CD1c-positive myeloid dendritic cell (primary cell): ENCODE measurements around the gene ELMOD1.

ENCODE experiments used
- DNase-seq: peaks from one replicate; pipeline ENCODE4 v3.0.0-alpha.2; 2016; ENCODE audit errors: extremely low spot score

Gene ELMOD1

GRCh38 chr11:107646783-107647182 lies 55.8 kb downstream of the ELMOD1 start:
- no peak for DNase-seq

DNA sequence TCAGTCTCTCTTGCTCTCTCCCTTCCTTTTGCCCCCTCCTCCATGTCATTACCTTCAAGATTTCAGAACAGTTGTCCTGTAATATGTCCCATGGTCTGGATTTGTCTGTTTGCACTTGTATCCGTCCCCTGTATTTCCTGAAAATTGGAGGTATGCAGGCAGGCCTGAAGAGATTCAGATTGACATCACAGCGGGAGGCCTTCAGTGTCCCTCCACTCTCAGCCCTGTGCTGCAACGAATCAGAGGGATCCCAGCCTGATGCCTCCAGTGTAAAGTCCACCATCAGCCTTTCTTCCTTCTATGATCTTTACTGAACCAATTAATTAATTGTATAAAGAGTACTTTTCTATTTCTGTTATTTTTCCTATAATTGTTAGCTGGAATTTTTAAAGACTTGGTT lies 57.3 kb downstream of the ELMOD1 start:
- DNase-seq: no peak

DNA sequence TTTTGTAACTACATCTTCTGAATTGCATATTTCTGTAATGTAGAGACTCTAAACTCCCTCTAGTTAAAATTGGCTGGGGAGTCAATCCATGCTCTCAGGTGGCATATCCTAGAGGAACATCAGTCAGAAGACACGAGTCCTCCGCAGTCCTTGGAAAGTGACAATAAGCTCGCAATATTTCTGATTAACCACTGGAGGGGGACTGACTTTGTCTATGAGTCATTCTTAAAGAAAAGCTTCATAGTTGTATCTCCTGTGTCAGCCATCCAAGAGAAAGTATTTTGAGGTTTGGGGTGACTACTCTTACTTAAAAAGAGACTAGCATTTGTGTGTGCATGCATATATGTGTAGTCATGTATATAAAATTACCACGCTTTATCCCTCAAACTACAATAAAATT lies 60.7 kb downstream of the ELMOD1 start:
- no peak for DNase-seq

DNA sequence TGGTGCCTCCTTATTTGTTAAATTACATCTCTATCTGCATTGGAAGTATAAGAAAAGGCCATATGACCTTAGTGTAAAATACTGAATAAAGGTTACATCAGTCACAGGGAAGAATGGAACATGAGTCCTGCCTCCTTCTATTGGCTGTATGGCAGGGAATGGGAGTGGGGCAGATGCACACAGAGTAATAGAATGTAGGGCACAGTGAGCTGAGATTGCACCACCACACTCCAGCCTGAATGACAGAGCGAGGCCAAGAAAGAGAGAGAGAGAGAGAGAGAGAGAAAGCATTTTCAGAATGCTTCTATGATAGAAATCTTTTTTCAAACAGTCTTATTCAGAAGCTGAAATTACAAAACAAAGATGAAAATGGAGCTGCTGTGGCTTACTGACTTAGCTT lies 62.1 kb downstream of the ELMOD1 start:
- DNase-seq: no peak

DNA sequence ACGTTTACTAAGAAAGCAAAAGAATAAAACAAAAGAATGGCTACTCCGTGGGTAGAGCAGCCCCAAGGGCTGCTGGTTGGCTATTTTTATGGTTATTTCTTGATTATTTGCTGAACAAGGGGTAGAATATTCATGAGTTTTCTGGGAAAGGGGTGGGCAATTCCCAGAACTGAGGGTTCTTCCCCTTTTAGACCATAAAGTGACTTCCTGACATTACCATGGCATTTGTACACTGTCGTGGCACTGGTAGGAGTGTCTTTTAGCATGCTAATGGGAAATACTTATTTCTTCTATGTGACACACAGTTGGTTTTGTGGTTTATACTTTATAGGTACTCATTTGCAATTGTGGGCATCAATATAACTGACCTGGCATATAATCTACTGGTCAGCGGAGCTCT lies 64.7 kb downstream of the ELMOD1 start:
- peak; percentile 44 for DNase-seq

- DNase-seq: no peak
Measured at GRCh38 chr11:107659310-107659709, 68.4 kb downstream of the ELMOD1 start.

- DNase-seq: no peak
Measured at GRCh38 chr11:107660066-107660465, 69.1 kb downstream of the ELMOD1 start.

GRCh38 chr11:107661656-107662055 lies 70.7 kb downstream of the ELMOD1 start:
- no peak for DNase-seq

- no peak for DNase-seq
Measured at GRCh38 chr11:107665018-107665417, 74.1 kb downstream of the ELMOD1 start.

GRCh38 chr11:107666911-107667613 lies 76.1 kb downstream of the ELMOD1 start:
- DNase-seq: no peak

DNA sequence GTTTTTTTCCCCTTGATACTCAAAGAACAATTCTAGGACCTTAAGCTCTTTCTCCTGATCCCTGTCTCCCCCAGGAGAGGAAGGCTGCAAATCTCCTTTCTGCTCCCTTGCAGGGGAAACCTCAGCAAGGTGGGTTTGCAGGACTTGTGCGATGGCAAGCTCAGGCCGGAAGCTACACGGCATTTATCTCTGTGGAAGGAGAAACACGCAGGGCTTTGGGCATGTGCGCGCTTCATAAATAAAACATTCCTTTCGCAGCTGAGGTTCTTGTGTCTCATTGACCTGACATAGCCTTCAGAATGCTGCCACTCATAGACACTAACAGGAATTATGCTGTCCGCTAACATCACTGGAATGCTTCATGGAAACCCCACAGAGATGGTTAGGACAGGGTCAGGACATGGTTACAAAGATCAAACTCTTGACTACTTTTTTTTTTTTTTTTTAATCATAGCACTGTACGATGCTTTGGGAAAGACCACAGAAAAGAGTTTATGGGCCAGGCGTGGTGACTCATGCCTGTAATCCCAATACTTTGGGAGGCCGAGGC lies 78.3 kb downstream of the ELMOD1 start:
- DNase-seq: no peak

GRCh38 chr11:107669893-107670601 lies 79.1 kb downstream of the ELMOD1 start:
- no peak for DNase-seq

DNA sequence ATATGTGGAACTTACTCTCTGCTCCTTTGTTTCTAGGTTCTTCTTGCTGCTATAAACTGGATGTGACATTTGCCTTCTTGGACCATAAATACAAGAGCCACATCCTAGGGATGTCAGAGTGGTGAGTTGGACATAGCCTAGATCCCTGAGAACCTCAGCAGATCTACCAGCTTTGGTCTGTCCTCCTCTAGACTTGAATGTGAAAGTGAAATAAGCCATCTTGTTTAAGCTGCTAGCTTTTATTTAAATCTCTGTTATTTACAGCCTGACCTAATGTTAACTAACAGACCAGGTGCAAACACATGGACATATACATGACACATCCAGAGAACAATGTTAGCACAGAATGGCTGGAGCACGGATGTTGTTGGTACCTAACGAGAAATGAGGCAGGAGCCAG lies 85.0 kb downstream of the ELMOD1 start:
- no peak for DNase-seq

- DNase-seq: no peak
Measured at GRCh38 chr11:107676336-107677057, 85.5 kb downstream of the ELMOD1 start.

- DNase-seq: no peak
Measured at GRCh38 chr11:107677924-107678631, 87.1 kb downstream of the ELMOD1 start.

DNA sequence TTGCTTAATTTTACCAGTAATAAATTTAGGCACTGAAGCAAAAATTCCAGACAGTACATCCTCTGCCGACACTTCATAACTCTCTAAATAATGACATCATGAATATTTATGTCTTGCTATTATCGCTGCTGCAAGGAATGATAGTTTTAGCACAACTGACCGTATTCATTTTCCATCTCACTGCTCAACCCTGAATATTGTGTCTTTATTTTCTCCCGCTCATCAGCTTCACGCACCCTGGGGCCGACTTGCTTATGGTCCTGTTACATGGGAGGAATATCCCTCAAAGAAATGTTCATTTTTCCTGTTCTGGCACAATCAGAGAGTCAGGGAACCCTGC lies 87.7 kb downstream of the ELMOD1 start:
- no peak for DNase-seq

GRCh38 chr11:107679255-107680024 lies 88.5 kb downstream of the ELMOD1 start:
- no peak for DNase-seq

DNA sequence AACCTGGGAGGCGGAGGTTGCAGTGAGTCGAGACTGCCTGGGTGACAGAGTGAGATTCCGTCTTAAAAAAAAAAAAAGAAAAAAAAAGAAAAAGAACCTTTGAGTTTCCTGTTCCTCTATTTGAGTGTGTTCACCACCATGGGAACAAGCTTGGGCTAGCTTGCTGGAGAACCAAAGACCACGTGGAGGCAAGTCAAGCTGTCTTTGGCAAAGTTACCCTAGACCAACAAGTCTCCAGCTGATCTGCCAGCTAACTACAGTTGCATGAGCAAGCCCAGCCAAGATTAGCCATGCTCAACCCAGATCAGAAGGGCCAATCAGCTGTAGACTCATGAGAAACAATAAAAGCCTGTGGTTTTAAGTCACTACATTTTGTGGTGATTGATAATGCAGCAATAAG lies 91.2 kb downstream of the ELMOD1 start:
- no peak for DNase-seq

GRCh38 chr11:107682572-107682971 lies 91.6 kb downstream of the ELMOD1 start:
- DNase-seq: no peak

- peak; percentile 37 for DNase-seq
Measured at GRCh38 chr11:107683061-107683460, 92.1 kb downstream of the ELMOD1 start.

- DNase-seq: no peak
Measured at GRCh38 chr11:107683807-107684206, 92.9 kb downstream of the ELMOD1 start.
